ENCODE measurements around the gene OCA2.

- TF ChIP-seq CTCF (IDR thresholded peaks at IDR 0.05) (no peak), POLR2A (IDR thresholded peaks at IDR 0.05) (no peak)
These were observed 65.7 kb downstream of the OCA2 start for GRCh38 chr15:28033443-28033842.
